Endometrium (tissue), 2 donors: ENCODE results near the gene UGT1A10.
"Not testable (repeated sequence)": the region's sequence is repeated elsewhere in the genome, so short reads cannot be mapped to it uniquely, and the experiment has no call there.

Experiments used
- FAIRE-seq: peaks from 2 replicates; lab custom pipeline; 2012; peaks lifted over from hg19 to GRCh38; lab: Jason Lieb, UNC
- donor health status: control.
- donor health status: control.

Gene UGT1A10

DNA sequence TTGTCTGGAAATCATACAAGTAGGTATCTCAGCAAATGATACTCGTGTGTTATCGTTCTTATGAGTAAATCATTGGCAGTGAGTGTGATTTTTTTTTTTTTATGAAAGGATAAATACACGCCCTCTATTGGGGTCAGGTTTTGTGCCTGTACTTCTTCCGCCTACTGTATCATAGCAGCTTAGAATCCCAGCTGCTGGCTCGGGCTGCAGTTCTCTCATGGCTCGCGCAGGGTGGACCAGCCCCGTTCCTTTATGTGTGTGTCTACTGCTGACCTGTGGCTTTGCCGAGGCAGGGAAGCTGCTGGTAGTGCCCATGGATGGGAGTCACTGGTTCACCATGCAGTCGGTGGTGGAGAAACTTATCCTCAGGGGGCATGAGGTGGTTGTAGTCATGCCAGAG is at the start of gene UGT1A10:
Gene UGT1A10, plus strand, starts transcription at position 143 of the 400 bp plus-strand sequence. Its CDS starts 75 bp downstream, at position 218.
- not testable (repeated sequence) for FAIRE-seq

- FAIRE-seq, result no peak
These were observed 47.8 kb upstream of the UGT1A10 start for GRCh38 chr2:233588400-233588799.

- FAIRE-seq, result not testable (repeated sequence)
These were observed 43.5 kb upstream of the UGT1A10 start for GRCh38 chr2:233592706-233593105.

DNA sequence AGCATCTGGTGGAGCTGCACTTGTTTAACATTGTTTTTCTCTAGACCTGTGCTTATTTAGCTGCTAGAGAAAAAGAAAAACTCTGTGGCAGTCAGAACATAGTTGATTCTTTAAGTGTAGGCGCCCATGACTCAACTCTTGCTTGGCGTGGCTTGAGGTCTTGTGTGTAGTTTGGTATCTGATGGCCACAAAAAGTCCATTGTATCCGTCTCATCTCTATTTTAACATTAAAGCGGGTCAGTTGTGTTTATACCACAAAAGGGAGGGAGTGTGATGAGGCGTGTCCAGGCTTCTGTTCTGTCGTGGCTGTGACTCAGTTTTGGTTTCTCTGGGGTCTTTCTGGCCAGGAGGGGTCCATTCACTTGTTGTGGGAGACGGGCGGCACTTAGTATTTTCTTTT is 43.0 kb upstream of the UGT1A10 start:
- FAIRE-seq, result no peak

- FAIRE-seq, result no peak
These were observed 38.7 kb upstream of the UGT1A10 start for GRCh38 chr2:233597522-233597921.

GRCh38 chr2:233598952-233599351 is 37.3 kb upstream of the UGT1A10 start:
- FAIRE-seq, result no peak

- FAIRE-seq, result no peak
These were observed 35.9 kb upstream of the UGT1A10 start for GRCh38 chr2:233600386-233600785.

DNA sequence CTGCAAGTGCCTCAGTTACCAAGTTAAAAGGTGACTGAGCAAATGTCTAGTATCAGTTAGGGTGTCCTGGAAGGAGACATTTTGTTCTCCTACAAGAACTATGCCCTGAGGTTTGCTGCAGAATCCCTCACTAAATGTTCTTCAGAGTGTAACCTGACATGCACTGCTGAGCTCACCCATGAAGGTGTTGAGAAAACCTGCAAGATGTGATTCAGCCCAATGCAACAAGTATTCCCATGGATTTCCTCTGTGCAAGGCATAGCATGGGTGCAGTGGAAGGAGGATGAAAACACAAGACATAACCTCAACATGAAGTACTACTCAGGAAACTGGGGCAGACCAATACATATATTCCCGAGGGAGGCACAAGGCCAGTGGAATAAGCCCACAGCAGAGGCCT is 34.2 kb upstream of the UGT1A10 start:
- no peak for FAIRE-seq

DNA sequence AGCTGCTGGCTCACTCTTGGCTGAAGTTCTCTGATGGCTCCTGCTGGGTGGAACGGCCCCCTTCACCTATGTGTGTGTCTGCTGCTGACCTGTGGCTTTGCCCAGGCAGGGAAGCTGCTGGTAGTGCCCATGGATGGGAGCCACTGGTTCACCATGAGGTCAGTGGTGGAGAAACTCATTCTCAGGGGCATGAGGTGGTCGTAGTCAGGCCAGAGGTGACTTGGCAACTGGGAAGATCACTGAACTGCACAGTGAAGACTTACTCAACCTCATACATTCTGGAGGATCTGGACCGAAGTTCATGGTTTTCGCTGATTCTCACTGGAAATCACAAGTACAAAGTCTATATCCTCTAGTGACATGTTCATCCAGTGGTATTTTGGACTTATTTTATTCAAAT is 32.7 kb upstream of the UGT1A10 start:
- no peak for FAIRE-seq

GRCh38 chr2:233604826-233605225 is 31.4 kb upstream of the UGT1A10 start:
- FAIRE-seq, result no peak

- FAIRE-seq, result no peak
These were observed 30.6 kb upstream of the UGT1A10 start for GRCh38 chr2:233605680-233606079.

DNA sequence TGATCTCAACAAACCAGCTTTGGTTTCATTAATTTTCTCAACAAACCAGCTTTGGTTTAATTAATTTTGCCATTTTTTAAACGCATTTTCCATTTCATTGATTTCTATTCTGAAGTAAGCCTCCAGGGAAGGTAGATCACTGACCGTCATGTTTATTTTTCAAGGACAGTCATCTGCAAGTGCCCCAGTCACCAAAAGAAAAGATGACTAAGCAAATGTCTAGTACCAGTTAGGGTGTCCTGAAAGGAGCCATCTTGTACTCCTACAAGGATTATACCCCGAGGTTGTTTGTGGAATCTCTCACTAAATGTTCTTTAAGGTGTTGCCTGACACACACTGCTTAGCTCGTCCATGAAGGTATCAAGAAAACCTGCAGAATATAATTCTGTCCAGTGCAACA is 25.0 kb upstream of the UGT1A10 start:
- no peak for FAIRE-seq

GRCh38 chr2:233617476-233617875 is 18.8 kb upstream of the UGT1A10 start, which contains the start of gene UGT1A8:
TSS of gene UGT1A8 (plus strand) at chr2:233617633. CDS start at chr2:233617708, 75 bp downstream.
- not testable (repeated sequence) for FAIRE-seq

DNA sequence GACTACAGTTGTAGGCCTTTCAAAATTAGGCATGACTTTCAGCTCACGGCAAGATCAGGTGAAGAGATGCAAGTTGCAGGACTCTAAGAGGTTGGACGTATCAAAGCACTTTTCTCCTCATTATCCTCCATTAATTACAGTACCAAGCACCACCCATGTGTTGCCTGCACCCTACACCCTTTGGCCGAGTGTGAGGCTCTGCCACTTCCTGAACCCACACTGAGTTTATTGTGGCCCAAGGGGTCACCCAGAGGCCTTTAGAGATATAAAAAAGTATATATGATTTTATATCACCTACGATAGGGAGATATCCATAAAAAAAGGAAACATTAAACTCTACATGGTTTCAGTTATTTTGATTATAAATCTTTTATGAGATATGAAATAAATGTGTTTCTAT is 16.0 kb upstream of the UGT1A10 start:
- no peak for FAIRE-seq

DNA sequence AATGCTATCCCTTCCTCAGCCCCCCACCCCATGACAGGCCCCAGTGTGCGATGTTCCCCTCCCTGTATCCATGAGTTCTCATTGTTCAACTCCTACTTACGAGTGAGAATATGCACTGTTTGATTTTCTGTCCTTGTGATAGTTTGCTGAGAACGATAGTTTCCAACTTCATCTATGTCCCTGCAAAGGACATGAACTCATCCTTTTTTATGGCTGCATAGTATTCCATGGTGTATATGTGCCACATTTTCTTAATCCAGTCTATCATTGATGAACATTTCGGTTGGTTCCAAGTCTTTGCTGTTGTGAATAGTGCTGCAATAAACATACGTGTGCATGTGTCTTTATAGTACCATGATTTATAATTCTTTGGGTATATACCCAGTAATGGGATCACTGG is 14.4 kb upstream of the UGT1A10 start:
- FAIRE-seq, result not testable (repeated sequence)

DNA sequence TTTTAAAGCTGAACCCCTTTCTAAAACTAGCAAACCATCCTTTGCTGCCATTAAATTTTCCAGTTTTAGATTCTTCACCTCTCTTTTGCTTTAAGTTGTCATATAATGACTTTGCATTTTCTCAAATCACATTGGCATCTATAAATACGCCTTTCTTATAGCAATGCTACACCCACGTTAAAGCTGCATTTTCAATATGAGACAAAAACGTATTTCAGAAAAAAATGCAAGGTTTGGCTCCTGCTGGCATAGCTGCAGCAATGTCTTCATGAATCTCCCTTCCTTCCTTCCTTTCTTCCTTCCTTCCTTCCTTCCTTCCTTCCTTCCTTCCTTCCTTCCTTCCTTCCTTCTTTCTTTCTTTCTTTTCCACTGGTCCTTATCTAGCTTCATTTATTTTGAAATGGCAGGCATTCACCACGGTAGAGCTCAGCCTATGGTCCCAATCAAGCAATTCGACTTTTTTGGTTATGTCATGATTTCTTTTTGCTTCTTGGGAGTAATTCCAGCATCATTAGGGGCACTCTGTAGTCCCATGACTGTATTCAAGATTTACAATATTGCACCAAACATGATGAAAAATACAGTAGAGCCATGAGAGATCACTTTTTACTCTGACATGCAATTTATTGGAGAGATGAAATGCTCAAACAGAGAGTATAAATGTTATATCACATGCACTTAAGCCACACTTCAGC is 8.8 kb upstream of the UGT1A10 start:
- FAIRE-seq, result no peak

DNA sequence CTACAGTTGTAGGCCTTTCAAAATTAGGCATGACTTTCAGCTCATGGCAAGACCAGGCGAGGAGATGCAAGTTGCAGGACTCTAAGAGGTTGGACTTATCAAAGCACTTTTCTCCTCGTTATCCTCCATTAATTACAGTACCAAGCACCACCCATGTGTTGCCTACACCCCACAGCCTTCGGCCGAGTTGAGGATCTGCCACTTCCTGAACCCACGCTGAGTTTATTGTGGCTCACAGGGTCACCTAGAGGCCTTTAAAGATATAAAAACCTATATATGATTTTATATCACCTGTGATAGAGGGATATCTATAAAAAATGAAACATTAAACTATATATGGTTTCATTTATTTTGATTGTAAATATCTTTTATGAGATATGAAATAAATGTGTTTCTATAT is 2.6 kb downstream of the UGT1A10 start:
- no peak for FAIRE-seq

- FAIRE-seq, result no peak
These were observed 3.6 kb downstream of the UGT1A10 start for GRCh38 chr2:233639860-233640259.

DNA sequence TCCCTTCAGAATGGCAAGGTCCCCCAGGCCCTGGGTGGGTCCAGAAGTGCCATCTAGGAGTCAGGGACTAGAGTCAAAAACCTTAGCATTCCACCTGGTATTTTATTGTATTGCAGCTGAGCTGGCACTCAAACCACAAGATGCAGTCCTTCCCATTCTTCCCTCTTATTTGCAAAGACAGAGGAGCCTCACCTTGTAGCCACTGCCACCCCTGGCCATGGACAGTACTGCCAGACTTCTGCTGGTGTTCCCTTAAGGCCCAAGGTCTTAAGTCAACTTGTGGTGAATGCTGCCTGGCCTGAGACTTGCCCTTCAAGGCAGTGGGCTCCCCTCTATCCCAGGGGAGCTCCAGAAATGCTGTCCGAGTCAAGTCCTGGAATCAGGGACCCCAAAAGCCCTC is 6.9 kb downstream of the UGT1A10 start:
- FAIRE-seq, result no peak

- FAIRE-seq, result not testable (repeated sequence)
These were observed 9.8 kb downstream of the UGT1A10 start for GRCh38 chr2:233646033-233646432.

DNA sequence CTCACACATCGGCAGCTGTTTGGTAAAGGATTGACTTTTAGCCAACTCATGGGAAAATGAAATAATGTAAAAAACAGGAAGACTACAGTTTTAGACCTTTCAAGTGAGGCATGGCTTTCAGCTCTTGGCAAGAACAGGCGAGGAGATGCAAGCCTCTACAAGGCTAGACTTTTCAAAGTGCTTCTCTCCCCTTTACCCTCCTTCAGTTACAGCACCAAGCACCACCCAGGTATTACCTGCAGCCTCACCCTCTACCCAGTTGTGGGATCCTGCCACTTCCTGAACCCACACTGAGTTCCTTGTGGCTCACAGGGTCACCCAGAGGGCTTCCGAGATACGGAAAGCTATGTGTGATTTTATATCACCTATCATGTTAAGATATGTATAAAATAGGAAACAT is 14.7 kb downstream of the UGT1A10 start:
- no peak for FAIRE-seq

DNA sequence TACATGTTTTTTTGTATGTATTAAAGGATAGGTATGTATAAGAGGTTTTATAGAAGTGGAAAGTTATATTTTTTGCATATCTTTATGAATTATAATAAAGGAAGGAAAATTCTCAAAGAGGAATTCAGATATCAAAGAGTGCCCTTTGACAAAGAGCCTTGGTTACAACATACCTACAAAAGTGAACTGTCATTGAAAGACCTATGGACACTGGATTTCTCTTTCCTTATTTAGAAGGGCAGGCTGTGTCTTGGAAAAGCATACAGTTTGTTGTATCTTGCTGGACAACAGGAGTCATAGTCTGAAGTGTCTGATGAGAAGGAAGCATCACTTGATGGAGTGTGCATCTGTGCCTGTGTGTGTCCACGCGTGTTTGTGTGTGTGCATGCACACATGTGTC is 15.2 kb downstream of the UGT1A10 start:
- FAIRE-seq, result no peak

GRCh38 chr2:233654501-233654900 is 18.3 kb downstream of the UGT1A10 start:
- no peak for FAIRE-seq

DNA sequence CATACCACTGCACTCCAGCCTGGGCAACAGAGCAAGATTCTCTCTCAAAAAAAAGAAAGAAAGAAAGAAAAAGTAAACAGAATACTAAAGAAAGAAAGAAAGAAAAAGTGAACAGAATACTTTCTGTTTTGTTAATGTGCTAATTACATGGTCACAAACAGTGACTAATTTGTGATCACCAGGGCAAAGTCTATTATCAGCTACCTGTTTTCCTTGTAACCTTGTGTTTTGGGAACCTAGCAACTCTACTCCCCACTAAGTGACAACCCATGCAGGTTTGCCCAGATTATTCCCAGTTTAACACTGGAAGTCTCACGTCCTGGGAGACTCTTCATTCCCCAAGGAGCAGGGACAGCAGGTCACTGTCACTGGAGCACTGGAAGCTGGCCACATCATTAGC is 18.8 kb downstream of the UGT1A10 start:
- no peak for FAIRE-seq
